NCI-H82 (cell line): ENCODE data around the gene KCNK2.

Experiments
- DNase-seq: peaks from one replicate; lab custom pipeline; 2025; lab: John Stamatoyannopoulos, UW

KCNK2 gene, protein sequence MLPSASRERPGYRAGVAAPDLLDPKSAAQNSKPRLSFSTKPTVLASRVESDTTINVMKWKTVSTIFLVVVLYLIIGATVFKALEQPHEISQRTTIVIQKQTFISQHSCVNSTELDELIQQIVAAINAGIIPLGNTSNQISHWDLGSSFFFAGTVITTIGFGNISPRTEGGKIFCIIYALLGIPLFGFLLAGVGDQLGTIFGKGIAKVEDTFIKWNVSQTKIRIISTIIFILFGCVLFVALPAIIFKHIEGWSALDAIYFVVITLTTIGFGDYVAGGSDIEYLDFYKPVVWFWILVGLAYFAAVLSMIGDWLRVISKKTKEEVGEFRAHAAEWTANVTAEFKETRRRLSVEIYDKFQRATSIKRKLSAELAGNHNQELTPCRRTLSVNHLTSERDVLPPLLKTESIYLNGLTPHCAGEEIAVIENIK

DNA sequence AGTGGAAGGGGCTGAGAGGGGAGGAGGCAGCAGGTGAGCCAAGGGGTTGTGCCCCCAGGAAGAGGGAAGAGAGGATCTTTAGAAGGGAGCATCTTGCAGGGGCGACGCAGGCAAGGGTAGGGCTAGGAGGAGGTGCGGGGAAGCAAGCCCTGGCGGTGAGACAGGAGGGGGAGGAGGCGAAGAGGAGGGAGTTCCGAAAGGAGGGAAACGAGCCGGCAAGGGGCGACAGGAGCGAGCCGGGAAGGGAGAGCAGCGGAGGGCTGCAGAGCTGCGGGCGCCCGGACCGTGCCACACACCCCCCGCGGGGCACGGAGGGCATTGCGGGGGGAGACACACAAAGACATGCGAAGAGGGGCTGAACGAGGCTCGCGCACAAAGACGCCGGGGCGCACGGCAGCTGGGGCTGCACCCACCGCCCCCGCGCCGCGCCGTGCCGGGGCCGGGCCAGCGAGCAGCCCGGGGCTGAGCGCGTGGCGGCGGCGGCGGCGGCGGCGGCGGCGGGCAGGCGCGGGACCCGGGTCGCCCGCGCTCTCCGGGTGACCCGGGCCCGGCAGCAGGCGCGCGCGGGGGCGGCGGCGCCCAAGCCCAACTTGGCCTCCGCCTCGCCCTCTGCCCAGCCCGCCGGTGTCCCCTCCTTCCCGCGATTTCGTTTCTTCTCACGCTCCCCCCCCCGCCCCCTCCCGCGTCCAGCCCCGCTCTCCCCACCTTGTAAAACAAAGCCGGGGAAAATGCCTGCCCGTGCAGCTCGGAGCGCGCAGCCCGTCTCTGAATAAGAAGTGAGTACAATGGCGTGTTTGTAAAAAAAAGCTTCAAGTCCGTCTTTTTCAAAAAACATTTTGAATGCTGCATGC lies at the start of gene KCNK2:
Gene KCNK2 (plus strand): TSS at position 206 of the 851 bp plus-strand sequence. CDS start 649 bp downstream, outside the sequence.
- DNase-seq: peak; percentile 80

GRCh38 chr1:215032911-215033526 lies 49.5 kb upstream of the KCNK2 start:
- no peak for DNase-seq

DNA sequence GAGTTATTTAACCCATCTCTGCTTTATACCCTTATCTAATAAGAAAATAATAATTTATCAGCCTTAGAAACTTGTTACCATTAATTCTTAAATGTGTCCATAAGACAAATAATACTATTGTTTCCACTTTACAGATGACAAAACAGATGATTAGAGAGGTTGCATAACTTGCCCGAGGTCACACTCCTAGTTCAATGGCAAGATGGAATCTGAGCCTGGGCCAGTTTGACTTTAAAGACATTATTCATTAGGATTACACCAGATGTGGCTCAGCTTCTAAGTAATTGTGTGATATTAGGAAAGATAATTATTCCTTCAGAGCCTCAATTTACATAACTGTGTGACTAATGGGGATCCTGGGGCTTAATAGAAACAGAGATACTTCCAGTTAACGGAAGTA lies 42.3 kb upstream of the KCNK2 start:
- peak; percentile 11 for DNase-seq

GRCh38 chr1:215043401-215043800 lies 39.1 kb upstream of the KCNK2 start:
- DNase-seq: no peak

DNA sequence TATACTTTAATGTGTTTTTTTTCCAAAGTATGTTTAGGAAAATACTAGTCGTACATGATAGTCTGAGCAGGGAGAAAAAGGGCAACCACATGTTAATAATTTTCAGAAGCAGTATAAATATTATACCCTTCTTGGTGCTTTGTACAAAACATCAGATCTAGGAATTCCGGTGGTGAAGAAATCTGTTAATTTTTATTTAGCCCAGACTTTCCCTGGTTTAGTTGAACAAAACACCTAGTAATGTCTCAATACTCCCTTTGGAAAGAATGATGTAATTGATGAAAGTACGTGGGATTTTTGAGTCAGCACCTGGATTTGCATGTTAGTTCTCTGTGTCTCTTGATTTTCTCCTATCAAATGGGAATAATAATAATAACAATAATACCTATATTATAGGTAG lies 38.4 kb upstream of the KCNK2 start:
- DNase-seq: no peak

GRCh38 chr1:215045698-215046308 lies 36.7 kb upstream of the KCNK2 start:
- DNase-seq: no peak

DNA sequence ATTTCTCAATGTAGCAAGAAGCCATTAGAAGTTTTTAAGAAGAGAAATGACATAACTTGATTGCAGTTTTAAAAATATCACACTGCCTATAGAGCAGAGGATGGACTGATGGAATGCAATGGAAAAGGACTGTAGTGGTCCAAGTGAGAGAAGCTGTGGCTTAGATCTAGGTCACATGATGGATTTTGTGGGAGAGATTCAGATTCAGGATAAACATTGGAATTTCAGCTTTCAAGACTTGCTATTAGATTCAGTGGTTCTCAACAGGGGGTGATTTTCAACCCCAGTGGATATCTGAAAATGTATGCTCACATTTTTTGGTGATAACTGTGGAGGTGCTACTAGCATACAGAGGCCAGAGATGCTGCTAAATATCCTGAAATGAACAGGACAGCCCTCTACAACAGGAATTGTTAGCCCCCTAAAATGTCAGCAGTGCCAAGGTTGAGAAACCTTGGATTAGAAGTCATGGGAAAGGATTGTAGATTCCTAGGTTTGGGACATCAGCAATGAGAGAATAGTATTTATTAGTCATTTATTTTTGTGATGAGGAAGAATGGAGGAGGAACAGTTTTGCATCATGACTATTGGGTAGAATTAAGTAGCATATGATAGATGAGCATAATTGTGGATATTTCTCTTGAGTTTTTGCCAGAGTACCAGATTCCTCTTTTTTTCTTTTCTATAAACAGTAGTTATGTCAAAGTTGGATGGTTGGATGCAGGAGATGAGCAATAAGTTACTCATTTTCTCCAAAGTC lies 30.1 kb upstream of the KCNK2 start:
- no peak for DNase-seq

- DNase-seq: no peak
Measured at GRCh38 chr1:215054266-215054665, 28.3 kb upstream of the KCNK2 start.

DNA sequence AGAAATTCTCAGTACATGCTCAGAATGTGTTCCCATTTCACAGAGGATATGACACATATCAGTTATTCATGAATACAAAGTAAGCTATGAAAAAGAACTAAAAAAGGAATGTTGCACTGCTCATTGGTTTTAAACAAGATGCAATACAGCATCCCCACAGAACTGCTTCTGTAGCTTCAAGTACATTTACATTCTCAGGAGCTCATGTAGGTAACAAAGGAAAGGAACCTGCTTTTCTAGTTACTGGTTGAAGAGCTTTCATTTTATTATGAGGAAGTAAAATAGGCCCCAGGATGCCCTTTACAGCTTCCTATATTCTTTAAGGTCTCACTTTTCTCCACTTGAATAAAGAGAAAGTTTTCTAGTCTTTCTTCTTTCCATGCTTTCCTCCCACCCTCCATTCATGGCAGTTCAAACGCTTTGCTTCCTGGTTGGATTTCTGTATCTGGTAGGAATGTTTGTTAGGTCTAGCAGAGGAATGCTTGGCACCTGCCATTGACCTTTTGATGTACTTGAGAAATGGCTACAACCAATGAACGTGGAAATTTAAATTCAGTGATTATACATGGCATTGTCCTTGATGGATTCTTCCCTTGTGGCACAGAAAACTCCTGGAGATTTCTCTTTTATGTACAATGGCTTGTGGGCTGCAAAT lies 27.1 kb upstream of the KCNK2 start:
- no peak for DNase-seq

DNA sequence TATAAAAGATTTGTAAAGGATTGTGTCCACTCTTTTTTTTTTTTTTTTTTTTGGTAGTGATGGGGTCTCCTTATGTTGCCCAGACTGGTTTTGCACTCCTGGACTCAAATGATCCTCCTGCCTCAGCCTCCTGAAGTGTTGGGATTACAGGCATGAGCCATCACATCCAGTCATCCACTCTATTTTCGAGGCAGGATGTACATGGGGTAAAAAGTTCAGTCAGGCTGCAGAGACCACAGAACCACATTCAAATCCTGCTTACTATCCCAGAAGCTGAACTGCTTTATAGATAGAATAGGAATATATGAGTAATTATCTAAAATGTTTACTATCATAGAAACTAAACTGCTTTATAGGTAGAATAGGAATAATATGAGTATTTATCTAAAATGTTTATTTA lies 26.0 kb upstream of the KCNK2 start:
- DNase-seq: no peak

DNA sequence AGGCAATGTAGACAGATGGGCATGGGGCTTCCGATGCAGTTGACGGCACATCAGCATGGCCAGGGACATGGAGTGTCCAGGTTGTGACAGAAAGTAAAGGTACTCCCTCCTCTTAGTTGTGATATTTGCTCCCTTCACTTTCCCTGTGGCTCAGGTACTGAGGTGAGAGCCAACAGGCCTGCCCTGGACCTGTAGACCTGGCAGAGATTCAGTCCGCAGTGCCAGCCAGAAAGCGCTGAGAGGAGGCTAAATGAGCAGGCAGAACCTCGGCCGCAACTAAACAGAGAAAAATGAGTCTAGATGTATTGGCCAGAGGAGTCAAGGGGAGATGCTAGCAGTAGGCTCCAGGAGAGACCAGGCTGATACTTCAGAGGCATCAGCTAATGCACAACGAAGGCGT lies 22.6 kb upstream of the KCNK2 start:
- no peak for DNase-seq

GRCh38 chr1:215064327-215064726 lies 18.2 kb upstream of the KCNK2 start:
- no peak for DNase-seq

DNA sequence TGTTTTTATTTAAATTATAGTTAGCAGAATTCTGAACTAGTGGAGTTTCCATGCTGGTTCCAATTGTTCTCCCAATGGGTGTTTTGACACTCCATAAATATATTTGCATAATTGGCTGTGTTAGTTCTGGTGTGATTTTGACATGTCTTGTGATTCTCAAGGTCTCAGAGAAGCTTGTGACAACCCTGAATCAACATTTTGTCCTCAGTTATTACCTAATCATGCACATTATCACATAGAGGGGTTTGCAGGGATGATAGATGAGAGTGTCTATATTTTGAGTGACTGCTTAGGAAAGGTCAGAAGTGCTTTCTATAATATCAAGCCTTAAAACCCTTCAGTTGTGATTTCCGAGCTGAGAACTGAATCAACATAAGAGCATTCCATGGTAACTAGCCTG lies 11.5 kb upstream of the KCNK2 start:
- no peak for DNase-seq

DNA sequence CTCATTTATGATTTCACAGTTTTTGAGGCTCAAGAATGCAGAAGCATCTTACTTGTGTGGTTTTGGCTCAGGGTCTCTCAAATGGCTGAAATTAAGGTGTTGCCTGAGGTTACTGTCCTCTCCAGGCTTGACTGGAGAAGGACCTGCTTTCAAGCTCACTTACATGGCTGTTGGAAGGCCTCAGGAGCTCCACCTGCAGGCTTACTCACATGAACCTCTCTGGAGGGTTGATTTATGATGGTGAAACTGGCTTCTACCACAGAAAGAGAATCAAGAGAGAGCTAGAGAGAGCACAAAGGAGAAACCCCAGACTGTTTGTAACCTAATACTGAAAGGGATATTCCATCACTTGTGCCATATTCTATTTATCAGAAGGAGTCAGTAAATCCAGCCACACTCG lies 6.2 kb upstream of the KCNK2 start:
- DNase-seq: peak; percentile 75

GRCh38 chr1:215079456-215079855 lies 3.1 kb upstream of the KCNK2 start:
- no peak for DNase-seq

DNA sequence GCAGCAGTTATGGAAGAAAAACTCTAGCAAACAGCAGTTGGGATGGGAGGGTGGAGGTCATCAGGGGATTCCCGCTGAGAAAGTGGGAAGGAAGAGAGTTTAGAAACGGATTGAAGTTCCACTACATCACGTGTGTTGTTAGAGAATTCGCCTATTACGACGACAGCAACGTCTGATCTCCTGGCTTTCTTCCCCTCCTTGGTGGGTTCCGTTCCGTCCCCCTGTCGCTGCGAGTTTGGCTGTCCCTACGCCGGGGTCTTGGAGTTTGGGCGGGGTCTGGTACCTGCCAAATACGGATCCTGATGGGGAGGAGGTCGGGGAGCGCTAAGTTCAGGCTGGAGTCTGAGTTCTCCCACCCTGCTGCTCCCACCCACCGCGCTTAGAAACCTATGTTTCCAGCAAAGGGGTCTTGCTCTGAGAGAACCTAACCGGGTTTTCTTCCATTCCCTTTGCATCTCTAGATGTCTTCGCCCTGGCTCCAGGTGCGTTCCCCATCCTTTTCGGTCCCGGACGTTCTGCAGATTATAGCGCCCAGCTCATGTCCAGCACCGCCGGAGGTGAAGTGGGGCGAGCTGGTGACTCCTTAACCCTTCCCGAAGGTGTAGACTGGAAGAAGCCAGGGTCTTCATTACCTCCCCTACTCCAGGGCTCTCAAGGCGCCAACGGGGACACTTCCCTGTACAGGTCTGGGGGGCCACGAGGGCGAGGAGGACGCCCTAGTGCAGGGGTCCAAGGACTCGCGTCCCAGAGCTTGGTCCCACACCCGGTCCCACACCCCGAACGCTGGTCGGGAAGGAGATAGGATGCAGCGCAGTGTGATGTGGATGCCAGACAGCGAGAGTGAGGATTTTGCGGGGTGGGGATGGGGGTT lies 641 bp upstream of the KCNK2 start:
- no peak for DNase-seq

DNA sequence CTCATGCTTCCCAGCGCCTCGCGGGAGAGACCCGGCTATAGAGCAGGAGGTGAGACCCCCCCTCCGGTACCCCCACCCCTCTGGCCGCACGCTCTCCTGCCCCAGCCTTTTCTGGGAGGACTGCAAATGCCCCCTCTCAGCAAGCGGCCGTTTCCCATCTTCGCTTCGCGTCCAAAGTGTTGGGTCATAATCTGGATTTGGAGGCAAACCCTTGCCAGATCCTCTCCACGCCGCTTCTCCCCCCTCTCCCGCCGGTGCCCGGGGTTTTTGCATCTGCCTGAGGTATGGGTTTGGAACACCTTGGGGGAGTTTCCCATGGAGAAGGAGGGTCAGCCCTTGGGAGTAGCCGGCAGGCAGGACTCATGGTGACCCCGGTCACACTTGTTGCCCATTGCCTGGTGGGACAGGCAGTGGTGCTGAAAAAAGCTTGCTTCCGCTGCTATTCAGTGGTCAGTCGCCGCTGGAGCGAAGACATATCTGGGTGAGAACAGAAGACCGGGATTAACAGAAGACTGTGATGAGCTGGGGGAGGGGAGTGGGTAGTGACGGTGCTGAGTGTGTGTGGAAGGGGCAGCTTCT lies 935 bp downstream of the KCNK2 start:
- peak; percentile 72 for DNase-seq

- peak; percentile 13 for DNase-seq
Measured at GRCh38 chr1:215084621-215085020, 2.1 kb downstream of the KCNK2 start.

- no peak for DNase-seq
Measured at GRCh38 chr1:215087603-215088002, 5.1 kb downstream of the KCNK2 start.

DNA sequence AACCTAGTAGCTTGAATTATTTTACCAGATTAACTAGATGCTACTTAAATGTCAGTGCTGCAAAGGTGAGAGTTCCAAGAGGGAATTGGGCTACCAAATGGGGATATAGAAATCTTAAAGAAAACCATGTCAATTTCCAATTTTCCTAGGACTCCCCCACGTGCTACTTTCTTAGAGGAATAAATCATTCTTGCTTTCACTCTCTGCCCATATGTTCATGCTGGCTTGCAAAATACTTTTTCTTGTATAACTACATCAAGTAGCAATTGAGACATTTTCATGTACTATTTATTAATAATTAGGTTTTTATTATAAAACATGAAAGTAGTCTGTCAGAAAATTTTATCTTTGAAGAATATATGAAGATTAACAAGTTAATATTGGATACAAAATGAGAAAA lies 11.8 kb downstream of the KCNK2 start:
- DNase-seq: no peak
